Activated T-helper 2 cell treated with anti-CD3 and anti-CD28 coated beads, Interferon-gamma antibody, Interleukin-2, Interleukin-4, amounts not matched to agents 10 μg/mL and 5 μg/mL and 100 μg/mL, durations not matched to agents 14 hours and 24 hours and 36 hours (primary cell): Measurements from ENCODE around the gene PRPF6. TPM values are rescaled to one million over a fixed set of nuclear protein-coding genes. Genes with fewer than 3 reads are reported as not detected.
"Not testable (repeated sequence)": the region's sequence is repeated elsewhere in the genome, so short reads cannot be mapped to it uniquely, and the experiment has no call there.

Experiments used
- DNase-seq: peaks from one replicate; pipeline ENCODE4 v3.0.0; 2021; ENCODE audit warnings: low spot score
- H3K27ac Mint-ChIP-seq: one replicate; pipeline ENCODE4 v1.8.0; 2021; ENCODE audit warnings: mixed read lengths
- H3K27me3 Mint-ChIP-seq: one replicate; pipeline ENCODE4 v1.8.0; 2021; ENCODE audit warnings: low read depth, mixed read lengths
- H3K36me3 Mint-ChIP-seq: one replicate; pipeline ENCODE4 v1.8.0; 2021; ENCODE audit warnings: low read depth, mixed read lengths
- H3K4me1 Mint-ChIP-seq: one replicate; pipeline ENCODE4 v1.8.0; 2021; ENCODE audit warnings: low read depth, mixed read lengths
- H3K4me3 Mint-ChIP-seq: one replicate; pipeline ENCODE4 v1.8.0; 2021; ENCODE audit warnings: low read depth, mild to moderate bottlenecking, moderate library complexity, mixed read lengths
- H3K9me3 Mint-ChIP-seq: one replicate; pipeline ENCODE4 v1.8.0; 2021; ENCODE audit warnings: mixed read lengths
- intact Hi-C: fragments of 100-400 bp; cut with micrococcal nuclease; formaldehyde crosslinking; loops from one replicate; pipeline ENCODE4 v1.15.1; 2023
- total RNA-seq: library from RNA; stranded (reverse); gene quantifications from 2 replicates; pipeline ENCODE4 v1.2.3, GENCODE V29; 2022

PRPF6 gene
- total RNA-seq, 1 donor from 2014 or later: 70.3 TPM

DNA sequence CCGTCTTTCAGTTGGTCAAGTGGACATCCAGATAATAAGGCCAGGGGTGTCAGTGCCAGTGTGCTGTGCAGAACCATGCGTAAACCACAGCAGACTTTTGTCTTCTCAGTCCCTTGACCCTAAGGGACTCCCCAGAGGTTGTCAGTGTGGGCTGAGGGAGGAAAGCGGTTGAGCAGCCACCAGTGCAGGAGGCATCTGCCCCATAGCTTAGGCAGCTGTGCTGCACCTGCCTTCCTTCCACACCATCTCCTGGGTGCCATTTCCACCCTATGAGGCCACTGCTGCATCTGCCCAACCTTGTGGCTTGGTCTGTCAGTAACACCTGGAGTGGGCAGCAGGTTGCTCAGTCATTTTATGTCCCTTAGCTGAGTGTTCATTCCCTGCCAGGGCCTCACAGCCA lies 26.0 kb downstream of the PRPF6 start:
- Mint-ChIP-seq H3K4me1 (peaks cover 18% of the 10 kb centered on the region), H3K36me3 (peaks cover 58% of the 10 kb centered on the region), H3K4me3 (no peak overlapping the region), H3K27me3 (no peaks in the 10 kb centered on the region), H3K27ac (no peak overlapping the region), H3K9me3 (peaks cover 14% of the 10 kb centered on the region)
- DNase-seq: no peak
- intact Hi-C loops: no loop called here

DNA sequence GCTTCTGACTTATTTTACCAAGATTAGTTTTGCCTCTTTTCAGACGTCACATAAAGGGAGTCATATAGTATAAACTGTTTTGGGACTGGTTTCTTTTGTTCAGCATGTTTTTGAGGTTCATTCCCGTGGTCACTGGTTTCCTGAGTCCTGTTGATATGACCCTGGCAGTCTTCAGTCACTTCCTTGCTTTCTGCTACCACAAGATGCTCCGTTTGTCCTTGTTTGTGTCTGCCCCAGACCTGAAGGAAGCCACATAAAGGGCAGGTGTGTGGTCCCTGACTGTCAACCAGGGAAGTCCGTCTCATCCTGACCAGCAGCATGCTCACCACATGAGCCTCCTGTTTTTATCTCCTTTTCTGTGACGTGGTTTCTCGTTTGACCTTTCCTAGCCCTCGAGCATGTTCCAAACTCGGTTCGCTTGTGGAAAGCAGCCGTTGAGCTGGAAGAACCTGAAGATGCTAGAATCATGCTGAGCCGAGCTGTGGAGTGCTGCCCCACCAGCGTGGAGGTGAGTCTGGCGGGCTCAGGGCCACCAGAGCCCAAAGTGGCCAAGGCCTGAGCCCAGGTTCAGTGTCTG lies 29.0 kb downstream of the PRPF6 start:
- peaks cover 28% of the 10 kb centered on the region for H3K4me1 Mint-ChIP-seq

DNA sequence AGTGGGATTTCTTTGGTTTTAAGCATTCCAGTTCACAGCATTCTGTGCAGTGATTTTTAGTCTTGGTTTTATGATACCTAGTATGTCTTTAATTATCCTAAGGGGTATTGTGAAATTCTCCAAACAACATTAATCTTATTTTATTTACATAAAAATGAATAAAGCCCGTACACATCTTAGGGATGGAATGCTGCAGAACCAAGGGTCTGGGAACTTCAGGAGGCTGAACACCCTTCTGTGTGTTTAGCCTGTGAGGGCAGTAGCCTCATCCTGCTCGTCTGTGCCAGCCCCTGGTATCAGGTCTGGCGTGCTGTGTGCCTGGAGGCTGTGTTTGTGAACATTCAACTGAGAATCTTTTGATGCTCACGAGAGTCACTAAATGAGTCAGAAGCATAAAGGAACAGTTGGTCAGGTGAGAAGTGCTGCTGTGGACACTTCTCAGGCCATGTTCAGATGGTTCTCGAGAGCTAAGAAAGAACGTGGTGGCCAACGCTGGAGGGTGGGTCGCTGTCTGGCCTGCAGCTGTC lies 29.8 kb downstream of the PRPF6 start:
- no peak overlapping the region for H3K4me3 Mint-ChIP-seq
- no peaks in the 10 kb centered on the region for H3K27me3 Mint-ChIP-seq
- H3K4me1 Mint-ChIP-seq: peaks cover 28% of the 10 kb centered on the region
- peak overlapping the region; percentile 65 for H3K27ac Mint-ChIP-seq
- DNase-seq: no peak
- H3K36me3 Mint-ChIP-seq: peaks cover 63% of the 10 kb centered on the region
- peaks cover 14% of the 10 kb centered on the region for H3K9me3 Mint-ChIP-seq
- intact Hi-C loops: no loop called here

More for the DNA sequence above, 29.0 kb downstream of the PRPF6 start:
- H3K4me3 Mint-ChIP-seq: no peak overlapping the region
- intact Hi-C loops: no loop called here
- H3K9me3 Mint-ChIP-seq: peaks cover 14% of the 10 kb centered on the region
- peaks cover 62% of the 10 kb centered on the region for H3K36me3 Mint-ChIP-seq
- DNase-seq: no peak
- H3K27ac Mint-ChIP-seq: peak overlapping the region; percentile 74
- no peaks in the 10 kb centered on the region for H3K27me3 Mint-ChIP-seq

DNA sequence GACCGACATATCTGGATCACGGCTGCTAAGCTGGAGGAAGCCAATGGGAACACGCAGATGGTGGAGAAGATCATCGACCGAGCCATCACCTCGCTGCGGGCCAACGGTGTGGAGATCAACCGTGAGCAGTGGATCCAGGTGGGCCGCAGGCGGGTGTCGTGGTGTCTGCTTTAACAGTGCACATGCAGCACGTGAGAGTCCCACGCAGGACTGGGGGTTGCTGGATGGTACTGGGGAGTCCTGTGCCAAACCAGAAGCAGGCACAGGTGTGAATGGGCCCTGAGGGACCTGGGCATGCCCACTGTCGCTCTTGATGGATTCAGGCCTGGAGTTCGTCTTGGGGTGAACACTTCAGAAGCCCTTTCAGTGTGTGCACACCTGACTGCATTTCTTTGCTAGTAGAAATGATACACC lies 30.4 kb downstream of the PRPF6 start:
- Mint-ChIP-seq H3K4me3 (no peak overlapping the region), H3K36me3 (peaks cover 64% of the 10 kb centered on the region), H3K27me3 (no peaks in the 10 kb centered on the region), H3K9me3 (peaks cover 14% of the 10 kb centered on the region), H3K4me1 (peaks cover 28% of the 10 kb centered on the region), H3K27ac (peak overlapping the region; percentile 65)
- DNase-seq: no peak
- intact Hi-C loops: no loop called here

DNA sequence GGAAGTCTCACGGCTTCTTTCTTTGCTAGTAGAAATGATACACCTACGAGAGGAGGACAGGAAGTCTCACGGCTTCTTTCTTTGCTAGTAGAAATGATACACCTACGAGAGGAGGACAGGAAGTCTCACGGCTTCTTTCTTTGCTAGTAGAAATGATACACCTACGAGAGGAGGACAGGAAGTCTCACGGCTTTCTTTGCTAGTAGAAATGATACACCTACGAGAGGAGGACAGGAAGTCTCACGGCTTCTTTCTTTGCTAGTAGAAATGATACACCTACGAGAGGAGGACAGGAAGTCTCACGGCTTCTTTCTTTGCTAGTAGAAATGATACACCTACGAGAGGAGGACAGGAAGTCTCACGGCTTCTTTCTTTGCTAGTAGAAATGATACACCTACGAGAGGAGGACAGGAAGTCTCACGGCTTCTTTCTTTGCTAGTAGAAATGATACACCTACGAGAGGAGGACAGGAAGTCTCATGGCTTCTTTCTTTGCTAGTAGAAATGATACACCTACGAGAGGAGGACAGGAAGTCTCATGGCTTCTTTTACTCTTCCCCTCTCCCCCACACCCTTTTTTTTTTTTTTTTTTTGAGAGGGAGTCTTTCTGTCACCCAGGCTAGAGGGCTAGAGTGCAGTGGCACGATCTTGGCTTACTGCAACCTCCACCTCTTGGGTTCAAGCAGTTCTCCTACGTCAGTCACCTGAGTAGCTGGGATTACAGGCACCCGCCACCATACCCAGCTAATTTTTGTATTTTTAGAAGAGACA lies 31.6 kb downstream of the PRPF6 start:
- H3K4me3 Mint-ChIP-seq, intact Hi-C loops, DNase-seq, H3K27me3 Mint-ChIP-seq: not testable (repeated sequence)
- peaks cover 28% of the 10 kb centered on the region for H3K4me1 Mint-ChIP-seq
- H3K36me3 Mint-ChIP-seq: peaks cover 69% of the 10 kb centered on the region
- H3K27ac Mint-ChIP-seq: peak overlapping the region; percentile 93
- peaks cover 14% of the 10 kb centered on the region for H3K9me3 Mint-ChIP-seq

DNA sequence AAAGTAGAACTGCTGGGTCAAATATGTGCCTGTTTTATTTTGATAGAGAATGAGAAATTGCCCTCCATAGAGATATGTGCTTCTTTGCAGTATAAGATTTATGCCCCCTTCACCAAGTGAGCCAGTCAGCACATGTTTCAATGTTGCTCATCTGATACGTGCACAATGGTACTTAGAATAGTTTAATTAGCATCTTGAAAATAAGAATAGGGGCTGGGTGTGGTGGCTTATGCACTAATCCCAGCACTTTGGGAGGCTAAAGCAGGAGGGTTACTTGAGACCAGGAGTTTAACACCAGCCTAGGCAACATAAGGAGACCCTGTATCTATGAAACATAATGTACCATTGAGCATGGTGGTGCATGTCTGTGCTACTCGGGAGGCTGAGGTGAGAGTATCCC lies 34.7 kb downstream of the PRPF6 start:
- H3K36me3 Mint-ChIP-seq: peaks cover 63% of the 10 kb centered on the region
- no peak for DNase-seq
- no peak overlapping the region for H3K4me3 Mint-ChIP-seq
- no peak overlapping the region for H3K27ac Mint-ChIP-seq
- intact Hi-C loops: no loop called here
- H3K27me3 Mint-ChIP-seq: no peaks in the 10 kb centered on the region
- peaks cover 18% of the 10 kb centered on the region for H3K4me1 Mint-ChIP-seq
- no peaks in the 10 kb centered on the region for H3K9me3 Mint-ChIP-seq

DNA sequence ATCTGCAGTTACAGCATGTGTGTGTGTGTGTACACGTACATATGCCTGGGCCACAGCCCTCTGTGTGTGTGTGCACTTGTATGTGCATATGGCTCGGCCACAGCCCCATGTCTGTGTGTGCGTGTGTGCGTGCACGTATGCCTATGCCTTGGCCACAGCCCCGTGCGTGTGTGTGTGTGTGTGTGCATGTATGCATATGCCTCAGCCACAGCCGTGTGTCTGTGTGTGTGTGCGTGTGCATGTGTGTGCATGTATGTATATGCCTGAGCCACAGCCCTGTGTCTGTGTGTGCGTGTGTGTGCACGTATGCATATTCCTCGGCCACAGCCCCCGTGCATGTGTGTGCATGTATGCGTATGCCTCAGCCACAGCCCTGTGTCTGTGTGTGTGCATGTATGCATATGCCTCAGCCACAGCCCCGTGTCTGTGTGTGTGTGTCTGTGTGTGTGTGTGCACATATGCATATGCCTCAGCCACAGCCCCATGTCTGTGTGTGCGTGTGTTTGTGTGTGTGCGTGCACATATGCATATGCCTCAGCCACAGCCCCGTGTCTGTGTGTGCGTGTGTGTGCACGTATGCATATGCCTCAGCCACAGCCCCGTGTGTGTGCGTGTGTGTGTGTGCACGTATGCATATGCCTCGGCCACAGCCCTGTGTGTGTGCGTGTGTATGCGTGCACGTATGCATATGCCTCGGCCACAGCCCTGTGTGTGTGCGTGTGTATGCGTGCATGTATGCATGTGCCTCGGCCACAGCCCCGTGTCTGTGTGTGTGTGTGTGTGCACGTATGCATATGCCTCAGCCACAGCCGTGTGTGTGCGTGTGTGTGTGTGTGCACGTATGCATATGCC lies 40.4 kb downstream of the PRPF6 start:
- H3K27ac Mint-ChIP-seq: no peak overlapping the region
- no peak for DNase-seq
- H3K4me3 Mint-ChIP-seq: no peak overlapping the region
- H3K27me3 Mint-ChIP-seq: no peaks in the 10 kb centered on the region
- H3K4me1 Mint-ChIP-seq: no peaks in the 10 kb centered on the region
- peaks cover 68% of the 10 kb centered on the region for H3K36me3 Mint-ChIP-seq
- H3K9me3 Mint-ChIP-seq: no peaks in the 10 kb centered on the region
- intact Hi-C loops: no loop called here

DNA sequence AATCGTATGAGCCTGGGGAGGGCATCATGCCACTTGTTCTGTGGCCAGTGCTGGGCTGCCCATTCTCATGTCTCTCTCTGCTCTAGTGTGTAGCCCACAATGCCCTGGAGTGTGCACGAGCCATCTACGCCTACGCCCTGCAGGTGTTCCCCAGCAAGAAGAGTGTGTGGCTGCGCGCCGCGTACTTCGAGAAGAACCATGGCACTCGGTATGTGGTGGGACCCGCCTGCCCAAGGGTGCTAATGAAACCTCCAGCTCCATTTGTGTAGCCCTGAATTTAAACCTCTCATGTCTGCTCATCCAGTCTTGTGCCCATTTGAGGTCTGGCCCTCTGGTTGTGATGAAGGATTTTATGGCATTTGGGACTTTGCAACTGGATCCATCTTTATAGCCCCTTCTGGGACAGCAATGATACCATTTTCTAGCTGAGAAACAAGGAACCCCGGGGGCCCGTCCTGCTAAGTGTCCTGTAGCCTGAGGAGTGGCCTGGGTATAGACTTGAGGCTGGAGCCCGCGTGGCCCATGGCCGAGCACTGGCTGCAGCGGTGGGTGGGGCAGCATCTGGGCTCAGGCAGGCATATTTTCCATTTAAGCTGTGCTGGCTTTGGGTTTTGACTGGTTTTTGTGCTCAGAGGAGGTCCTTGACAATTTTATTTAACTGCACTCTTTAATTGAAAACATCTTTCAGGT lies 41.9 kb downstream of the PRPF6 start:
- no peak for DNase-seq
- H3K27ac Mint-ChIP-seq: no peak overlapping the region
- intact Hi-C loops: no loop called here
- H3K36me3 Mint-ChIP-seq: peaks cover 67% of the 10 kb centered on the region
- H3K27me3 Mint-ChIP-seq: no peaks in the 10 kb centered on the region
- H3K4me1 Mint-ChIP-seq: no peaks in the 10 kb centered on the region
- no peaks in the 10 kb centered on the region for H3K9me3 Mint-ChIP-seq
- no peak overlapping the region for H3K4me3 Mint-ChIP-seq

DNA sequence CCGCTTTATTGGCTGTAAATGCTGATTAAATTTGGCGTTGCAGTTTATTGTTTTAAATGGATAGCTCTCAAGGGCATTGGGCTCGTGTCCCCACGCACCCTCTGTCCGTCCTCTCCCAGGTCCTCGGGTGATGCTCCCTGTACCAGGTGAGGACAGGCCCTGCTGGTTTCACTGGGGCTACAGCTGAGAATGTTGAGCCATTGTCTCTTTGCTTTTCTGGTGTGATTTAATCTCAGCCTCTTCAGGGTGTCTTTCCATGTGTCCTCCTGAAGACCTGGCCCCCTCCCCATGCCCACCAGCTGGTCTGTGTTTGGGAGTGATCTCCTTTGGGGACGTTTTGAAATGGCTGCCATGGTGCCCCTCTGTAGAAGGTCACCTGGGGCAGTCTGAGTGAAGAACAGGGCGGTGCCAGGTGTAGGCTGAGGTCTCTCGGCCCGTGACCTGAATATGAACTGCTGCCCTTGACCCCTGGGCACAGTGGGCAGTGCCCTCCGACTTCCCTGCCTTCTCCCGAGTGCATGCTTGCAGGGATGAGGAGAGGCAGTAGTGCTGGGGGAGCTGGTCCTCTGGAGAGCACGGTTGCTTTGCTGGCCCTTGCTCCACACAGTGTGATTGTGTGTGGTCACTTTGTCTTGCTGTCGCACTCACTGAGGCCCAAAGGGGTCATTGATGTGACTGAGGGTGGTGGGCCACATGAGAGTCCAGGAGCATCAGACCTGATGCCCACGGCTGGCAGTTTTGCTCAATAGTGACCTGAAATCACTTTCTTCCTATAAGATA lies 42.6 kb downstream of the PRPF6 start:
- no peak overlapping the region for H3K4me3 Mint-ChIP-seq
- no peak overlapping the region for H3K27ac Mint-ChIP-seq
- DNase-seq: no peak
- H3K36me3 Mint-ChIP-seq: peaks cover 67% of the 10 kb centered on the region
- H3K9me3 Mint-ChIP-seq: no peaks in the 10 kb centered on the region
- no peaks in the 10 kb centered on the region for H3K27me3 Mint-ChIP-seq
- H3K4me1 Mint-ChIP-seq: no peaks in the 10 kb centered on the region
- intact Hi-C loops: no loop called here

DNA sequence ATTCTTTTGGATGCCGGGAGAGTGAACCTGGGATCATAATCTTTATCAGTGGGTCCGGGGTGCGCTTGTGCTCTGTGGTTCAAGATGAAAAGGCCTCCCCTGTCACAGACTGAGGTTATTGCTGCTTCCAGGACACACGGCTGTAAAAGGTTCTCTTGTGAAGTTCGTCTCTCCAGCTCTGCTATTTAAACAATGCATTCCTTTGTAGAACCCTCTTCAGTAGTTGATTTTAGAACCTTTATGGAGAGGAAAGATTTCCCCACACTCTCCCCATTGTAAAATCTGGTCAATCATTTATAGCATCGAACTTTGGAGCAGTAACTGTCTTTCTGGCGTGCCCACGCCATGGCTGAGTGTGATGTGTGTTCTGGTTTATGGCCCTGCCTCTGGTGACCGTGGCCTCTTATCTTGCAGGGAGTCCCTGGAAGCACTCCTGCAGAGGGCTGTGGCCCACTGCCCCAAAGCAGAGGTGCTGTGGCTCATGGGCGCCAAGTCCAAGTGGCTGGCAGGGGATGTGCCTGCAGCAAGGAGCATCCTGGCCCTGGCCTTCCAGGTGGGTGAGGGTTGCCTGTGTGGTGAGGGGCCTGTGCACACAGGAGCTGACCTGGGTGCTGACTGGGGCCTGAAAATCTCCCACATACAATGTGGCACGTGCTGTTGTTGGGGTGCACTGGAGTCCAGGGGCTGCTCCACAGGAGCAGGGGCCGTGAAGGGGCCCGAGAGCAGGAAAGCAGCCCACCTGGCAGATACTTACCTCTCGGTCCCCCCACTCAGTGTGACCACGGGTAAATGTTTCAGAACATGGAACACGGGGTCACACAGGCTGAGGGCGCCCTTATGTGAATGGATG lies 43.4 kb downstream of the PRPF6 start:
- Mint-ChIP-seq H3K4me1 (no peaks in the 10 kb centered on the region), H3K4me3 (no peak overlapping the region), H3K27ac (no peak overlapping the region), H3K36me3 (peaks cover 63% of the 10 kb centered on the region), H3K27me3 (no peaks in the 10 kb centered on the region), H3K9me3 (no peaks in the 10 kb centered on the region)
- intact Hi-C loops: no loop called here
- DNase-seq: no peak

DNA sequence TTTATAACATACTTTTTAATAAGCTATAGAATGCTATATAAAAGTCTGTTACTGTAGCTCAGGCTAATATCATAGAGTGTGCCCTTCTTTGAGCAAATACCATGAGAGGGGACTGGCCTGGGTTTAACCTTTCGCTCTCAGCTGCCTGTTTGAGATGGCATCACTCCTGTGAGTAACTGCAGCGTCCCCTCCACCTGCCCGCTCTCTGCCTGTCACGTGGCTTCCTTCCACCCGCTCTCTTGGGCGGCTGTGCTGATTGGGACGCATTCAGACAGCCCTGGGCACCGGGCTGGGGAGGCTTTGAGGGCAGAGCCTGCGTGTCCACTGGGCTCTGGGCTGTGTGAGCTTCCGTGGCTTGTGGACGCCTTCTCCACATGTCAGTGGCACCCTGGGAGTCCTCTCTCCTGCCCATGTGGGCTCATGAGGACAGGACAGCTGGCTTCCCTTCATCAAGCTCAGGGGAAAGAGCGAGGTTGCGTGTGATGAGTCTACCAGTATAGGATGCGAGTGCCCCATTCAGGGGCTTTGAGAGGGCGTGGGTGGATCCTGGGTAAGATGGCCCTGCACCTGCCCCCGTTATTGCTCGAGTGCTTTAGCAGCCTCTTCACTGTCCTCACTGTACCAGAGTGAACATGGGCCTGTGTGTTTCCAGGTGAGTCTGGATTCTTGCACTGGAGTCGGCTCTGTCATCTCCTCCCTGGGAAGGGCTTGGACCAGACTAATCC lies 44.3 kb downstream of the PRPF6 start:
- DNase-seq: no peak
- no peaks in the 10 kb centered on the region for H3K27me3 Mint-ChIP-seq
- H3K36me3 Mint-ChIP-seq: peaks cover 65% of the 10 kb centered on the region
- H3K4me1 Mint-ChIP-seq: no peaks in the 10 kb centered on the region
- intact Hi-C loops: no loop called here
- no peak overlapping the region for H3K4me3 Mint-ChIP-seq
- H3K27ac Mint-ChIP-seq: no peak overlapping the region
- no peaks in the 10 kb centered on the region for H3K9me3 Mint-ChIP-seq
